H1 (cell line): Measurements from ENCODE around the gene NRXN3. TPM values are rescaled to one million over a fixed set of nuclear protein-coding genes. Genes with fewer than 3 reads are reported as not detected.

Experiments used
- CTCF ChIA-PET: fragments of 300-600 bp; sonication (Branson Sonifier 250); formaldehyde crosslinking; loops from one replicate; lab custom pipeline; 2021; ENCODE audit not compliant: partially characterized antibody; lab: Charles Lee
- POLR2A ChIA-PET: fragments of 300-600 bp; sonication (Branson Sonifier 250); formaldehyde crosslinking; loops from one replicate; lab custom pipeline; 2021; ENCODE audit warnings: inconsistent platforms; ENCODE audit not compliant: partially characterized antibody; lab: Charles Lee
- DNase-seq, 2 experiments: peaks; one replicate each; pipeline versions ENCODE4 v3.0.0 to v3.0.0-alpha.2; 2010 to 2022; ENCODE audit warnings: low spot score in 2 of 2, low read depth in 1 of 2, mixed read lengths in 1 of 2
- FAIRE-seq: peaks from 2 replicates; lab custom pipeline; 2011; peaks lifted over from hg19 to GRCh38; lab: Jason Lieb, UNC
- H2AFZ ChIP-seq: 2 replicates; pipeline ENCODE4 v1.8.1; 2012; ENCODE audit warnings: low read length, inconsistent platforms
- H2AK5ac ChIP-seq: 2 replicates; pipeline ENCODE4 v1.6.1; 2013; ENCODE audit warnings: low read depth, low read length
- H2BK120ac ChIP-seq: replicated peaks from 2 replicates; pipeline ENCODE3; 2013; ENCODE audit warnings: low read depth, low read length, inconsistent platforms
- H2BK12ac ChIP-seq: 2 replicates; pipeline ENCODE4 v1.6.1; 2013; ENCODE audit warnings: low read depth, low read length
- H2BK15ac ChIP-seq: 2 replicates; pipeline ENCODE4 v1.6.1; 2013; ENCODE audit warnings: low read length
- H2BK20ac ChIP-seq: 2 replicates; pipeline ENCODE4 v1.6.1; 2013; ENCODE audit warnings: low read length
- H2BK5ac ChIP-seq: 2 replicates; pipeline ENCODE4 v1.6.1; 2013; ENCODE audit warnings: low read depth, low read length
- H3K14ac ChIP-seq: 2 replicates; pipeline ENCODE4 v1.6.1; 2013; ENCODE audit warnings: inconsistent platforms; ENCODE audit not compliant: insufficient read length
- H3K18ac ChIP-seq: 2 replicates; pipeline ENCODE4 v1.6.1; 2013; ENCODE audit warnings: low read length; ENCODE audit errors: extremely low read depth
- H3K23ac ChIP-seq: 2 replicates; pipeline ENCODE4 v1.6.1; 2013; ENCODE audit warnings: inconsistent platforms; ENCODE audit not compliant: insufficient read length
- H3K23me2 ChIP-seq: 2 replicates; pipeline ENCODE4 v1.6.1; 2013; ENCODE audit warnings: low read depth, low read length
- H3K27ac ChIP-seq: 2 replicates; pipeline ENCODE4 v1.6.1; 2011; ENCODE audit warnings: low read depth, low read length, inconsistent platforms
- H3K27me3 ChIP-seq, 4 experiments: replicated peaks in 1 of 4; 1 replicate in 1 of 4; 2 replicates in 3 of 4; pipeline versions ENCODE4 v1.6.1 to v1.8.1; 2011 to 2013; ENCODE audit warnings: low read length in 3 of 4, mild to moderate bottlenecking in 3 of 4, inconsistent platforms in 2 of 4, mixed read lengths in 2 of 4, moderate library complexity in 1 of 4; ENCODE audit not compliant: control insufficient read depth in 3 of 4, insufficient read depth in 3 of 4; ENCODE audit errors: extremely low read depth in 1 of 4
- H3K36me3 ChIP-seq, 4 experiments: 2 replicates each; pipeline versions ENCODE4 v1.6.1 to v1.8.1; 2011 to 2013; ENCODE audit warnings: mild to moderate bottlenecking in 4 of 4, low read length in 3 of 4, moderate library complexity in 2 of 4, control low read depth in 1 of 4, inconsistent platforms in 1 of 4; ENCODE audit not compliant: insufficient read depth in 4 of 4, control insufficient read depth in 2 of 4
- H3K4ac ChIP-seq: replicated peaks from 2 replicates; pipeline ENCODE3; 2013; ENCODE audit warnings: low read length, low read depth, mixed read lengths, inconsistent platforms; ENCODE audit not compliant: insufficient read length
- H3K4me1 ChIP-seq, 4 experiments: replicated peaks in 1 of 4; 1 replicate in 1 of 4; 2 replicates in 3 of 4; pipeline versions ENCODE4 v1.6.1 to v1.8.1; 2011 to 2013; ENCODE audit warnings: low read length in 3 of 4, inconsistent platforms in 2 of 4, mixed read lengths in 1 of 4; ENCODE audit not compliant: insufficient read depth in 4 of 4, control insufficient read depth in 3 of 4
- H3K4me2 ChIP-seq, 2 experiments: 2 replicates each; pipeline versions ENCODE4 v1.6.1 to v1.8.1; 2011 to 2013; ENCODE audit warnings: low read depth in 2 of 2, low read length in 2 of 2, control low read depth in 1 of 2, inconsistent platforms in 1 of 2, mild to moderate bottlenecking in 1 of 2; ENCODE audit not compliant: insufficient read depth in 1 of 2
- H3K4me3 ChIP-seq, 4 experiments: fragments of 200-600, 300-600 bp in 1 of 4; sonication (generic), shearing (Covaris generic), sonication (Bioruptor Twin) in 1 of 4; 2 replicates each; pipeline versions ENCODE4 v1.5.1 to v1.8.1; 2011 to 2016; ENCODE audit warnings: low read length in 4 of 4, low read depth in 3 of 4, control low read depth in 2 of 4, inconsistent platforms in 2 of 4, mild to moderate bottlenecking in 2 of 4, mixed read lengths in 1 of 4, moderate library complexity in 1 of 4; ENCODE audit not compliant: insufficient read depth in 2 of 4; ENCODE audit errors: extremely low read depth in 1 of 4
- H3K56ac ChIP-seq: replicated peaks from 2 replicates; pipeline ENCODE3; 2013; ENCODE audit warnings: low read depth, mild to moderate bottlenecking, mixed read lengths, low read length, inconsistent platforms; ENCODE audit not compliant: insufficient read length
- H3K79me1 ChIP-seq: 2 replicates; pipeline ENCODE4 v1.6.1; 2013; ENCODE audit warnings: low read depth, low read length, control low read depth
- H3K79me2 ChIP-seq, 2 experiments: 2 replicates each; pipeline versions ENCODE4 v1.6.1 to v1.8.1; 2012 to 2013; ENCODE audit warnings: low read length in 2 of 2, mild to moderate bottlenecking in 2 of 2, inconsistent platforms in 1 of 2; ENCODE audit not compliant: insufficient read depth in 2 of 2, control insufficient read depth in 1 of 2
- H3K9ac ChIP-seq, 4 experiments: replicated peaks in 1 of 4; 1 replicate in 1 of 4; 2 replicates in 3 of 4; pipeline versions ENCODE4 v1.6.1 to v1.8.1; 2011 to 2013; ENCODE audit warnings: low read depth in 3 of 4, low read length in 3 of 4, control low read depth in 2 of 4, mild to moderate bottlenecking in 2 of 4, moderate library complexity in 2 of 4, inconsistent platforms in 1 of 4; ENCODE audit errors: extremely low read depth in 1 of 4
- H3K9me3 ChIP-seq, 2 experiments: 2 replicates each; pipeline versions ENCODE4 v1.6.1 to v1.8.1; 2012 to 2013; ENCODE audit warnings: mild to moderate bottlenecking in 2 of 2, moderate library complexity in 2 of 2, control low read depth in 1 of 2, inconsistent platforms in 1 of 2, low read depth in 1 of 2, low read length in 1 of 2, mixed read lengths in 1 of 2; ENCODE audit not compliant: insufficient read depth in 2 of 2
- H4K20me1 ChIP-seq, 2 experiments: replicated peaks in 1 of 2; 2 replicates each; pipeline versions ENCODE3 to v1.8.1; 2011 to 2013; ENCODE audit warnings: inconsistent platforms in 2 of 2, low read length in 2 of 2, mild to moderate bottlenecking in 1 of 2; ENCODE audit not compliant: insufficient read depth in 2 of 2, control insufficient read depth in 1 of 2
- H4K5ac ChIP-seq: 2 replicates; pipeline ENCODE4 v1.6.1; 2013; ENCODE audit warnings: low read length, low read depth, mixed read lengths, inconsistent platforms; ENCODE audit not compliant: insufficient read length
- H4K8ac ChIP-seq: 2 replicates; pipeline ENCODE4 v1.8.0; 2013; ENCODE audit warnings: mild to moderate bottlenecking, moderate library complexity, low read length, inconsistent platforms; ENCODE audit not compliant: insufficient read depth; ENCODE audit errors: extremely low read depth
- H4K91ac ChIP-seq: replicated peaks from 2 replicates; pipeline ENCODE3; 2013; ENCODE audit warnings: low read length, mixed read lengths, inconsistent platforms; ENCODE audit not compliant: insufficient read length
- E2F6 ChIP-seq: IDR thresholded peaks from 2 replicates; pipeline ENCODE4 v1.6.1; 2012; ENCODE audit warnings: inconsistent platforms
- EZH2 ChIP-seq: fragments of 200-600 bp; sonication (generic); IDR thresholded peaks from 2 replicates; pipeline ENCODE4 v1.7.1; 2012; ENCODE audit warnings: low read depth, mild to moderate bottlenecking, moderate library complexity, low read length, inconsistent platforms; ENCODE audit not compliant: severe bottlenecking
- NRF1 ChIP-seq: IDR thresholded peaks from 2 replicates; pipeline ENCODE4 v1.6.1; 2011; ENCODE audit warnings: mild to moderate bottlenecking, low read depth, low read length, improper control_type of control experiment
- PHF8 ChIP-seq: fragments of 200-600 bp; sonication (generic); conservative IDR thresholded peaks from 2 replicates; pipeline ENCODE4 v1.7.1; 2012; ENCODE audit warnings: low read depth, mild to moderate bottlenecking, inconsistent platforms, low read length, moderate library complexity
- SP2 ChIP-seq: IDR thresholded peaks from 2 replicates; pipeline ENCODE4 v1.6.1; 2012; ENCODE audit warnings: mild to moderate bottlenecking, low read length, inconsistent platforms
- SP4 ChIP-seq: IDR thresholded peaks from 2 replicates; pipeline ENCODE4 v1.6.1; 2012; ENCODE audit warnings: low read length, inconsistent platforms
- SRF ChIP-seq: IDR thresholded peaks from 2 replicates; pipeline ENCODE4 v1.6.1; 2011; ENCODE audit warnings: mild to moderate bottlenecking, low read depth, low read length, moderate library complexity
- ZNF274 ChIP-seq: IDR thresholded peaks from 2 replicates; pipeline ENCODE4 v1.7.0; 2012; ENCODE audit warnings: low read length, borderline replicate concordance; ENCODE audit errors: extremely low read depth
- WGBS, 2 experiments: shearing (Covaris generic) in 1 of 2; methylation state at CpG; one replicate each; pipeline versions ENCODE4 v1.1.6 to v1.1.7; 2013 to 2015; ENCODE audit warnings: low lambda C conversion rate in 2 of 2, mixed read lengths in 2 of 2, inconsistent platforms in 1 of 2, low coverage in 1 of 2, missing lambda C conversion rate in 1 of 2; ENCODE audit not compliant: insufficient replicate concordance in 2 of 2, insufficient coverage in 1 of 2, insufficient read length in 1 of 2; ENCODE audit errors: extremely low coverage in 1 of 2, missing lambda C conversion rate in 1 of 2; 5-methylcytosine and 5-hydroxymethylcytosine counted together
- polyA plus RNA-seq, 7 experiments: library from polyadenylated mRNA; depleted of rRNA in 3 of 7; stranded (reverse) in 5 of 7; unstranded in 2 of 7; fragments of >200 nt in 5 of 7; fragments of 200-250 nt in 2 of 7; gene quantifications; 1 replicate in 5 of 7; 2 replicates in 1 of 7; 4 replicates in 1 of 7; pipeline versions ENCODE4 v1.2.1 to v1.2.3, GENCODE V29; 2011 to 2013; ENCODE audit warnings: missing spikeins in 2 of 7, mixed read lengths in 2 of 7
- total RNA-seq: library from RNA; stranded (reverse); fragmentation: NEBNext Ultra II Directional; extraction: Animal tissue kit (Norgen Biotek cat#: 25700); gene quantifications from 2 replicates; pipeline ENCODE4 v1.2.1, GENCODE V29; 2021
- TF ChIP-seq, protein P1 (sequence below): IDR thresholded peaks from 2 replicates; pipeline ENCODE4 v1.6.1; 2012; ENCODE audit warnings: inconsistent platforms

The NRXN3 gene
- total and polyA plus RNA-seq, 2 of the 8 experiments (the other 6 are each of a cell fraction or from before 2014, with no cell fraction given): 2.6 to 4.1 TPM

DNA sequence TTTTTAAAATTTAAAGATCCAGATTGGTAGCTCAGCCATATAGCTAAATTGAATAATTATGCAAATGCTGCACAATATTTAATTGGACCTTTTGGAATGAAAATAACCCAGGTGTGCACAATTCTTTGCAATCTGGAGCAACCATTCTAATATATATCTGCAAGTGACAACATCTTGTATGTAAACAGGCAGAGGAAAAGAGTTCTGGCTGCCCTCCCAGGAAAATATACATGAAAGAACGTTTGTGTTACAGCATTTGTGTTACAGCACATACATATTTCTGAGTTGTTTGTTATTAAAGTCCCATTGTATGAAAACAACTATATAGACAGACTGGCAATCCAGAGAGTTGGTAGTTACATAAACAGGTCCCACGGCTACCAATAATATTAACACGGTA, 1663.6 kb downstream of the NRXN3 start:
- no peak overlapping the region for H3K18ac ChIP-seq
- no peak for TF ChIP-seq SP4
- no peak for TF ChIP-seq SRF
- no peak for TF ChIP-seq EZH2
- TF ChIP-seq, protein P1, sequence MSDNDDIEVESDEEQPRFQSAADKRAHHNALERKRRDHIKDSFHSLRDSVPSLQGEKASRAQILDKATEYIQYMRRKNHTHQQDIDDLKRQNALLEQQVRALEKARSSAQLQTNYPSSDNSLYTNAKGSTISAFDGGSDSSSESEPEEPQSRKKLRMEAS: no peak
- no peak for TF ChIP-seq SP2
- no peak for TF ChIP-seq E2F6
- TF ChIP-seq PHF8: no peak
- no peak for TF ChIP-seq ZNF274
- no peak for TF ChIP-seq NRF1

More for the DNA sequence above, 1663.6 kb downstream of the NRXN3 start:
- H3K36me3 ChIP-seq: no peaks in the 10 kb centered on the region
- H3K56ac ChIP-seq: no peak overlapping the region
- H2BK5ac ChIP-seq: no peak overlapping the region
- H4K5ac ChIP-seq: no peak overlapping the region
- H3K27me3 ChIP-seq: no peaks in the 10 kb centered on the region
- H2BK15ac ChIP-seq: no peak overlapping the region
- no peak overlapping the region for H4K8ac ChIP-seq
- H3K23ac ChIP-seq: no peak overlapping the region
- 89% methylated on average over 3 of the region's 3 CpGs; no CpG with 5 or more reads in 1 of the 2 experiments for WGBS, 2 experiments
- no peak for DNase-seq
- H3K23me2 ChIP-seq: no peaks in the 10 kb centered on the region
- no peak overlapping the region for H2AFZ ChIP-seq
- no peak overlapping the region for H3K27ac ChIP-seq
- H2BK20ac ChIP-seq: no peak overlapping the region
- H3K4me3 ChIP-seq: no peak overlapping the region
- H3K9me3 ChIP-seq: no peaks in the 10 kb centered on the region
- no peak overlapping the region for H2BK12ac ChIP-seq
- H2BK120ac ChIP-seq: no peak overlapping the region
- no peak overlapping the region for H3K14ac ChIP-seq
- H3K4ac ChIP-seq: no peak overlapping the region
- POLR2A ChIA-PET: interaction anchor here (0.6 kb wide), 1 partner anchor 21 kb away, joined by 3 read pairs; no protein-coding TSS in a partner anchor
- no peaks in the 10 kb centered on the region for H4K20me1 ChIP-seq
- no peak overlapping the region for H3K4me2 ChIP-seq
- CTCF ChIA-PET: interaction anchor here (0.8 kb wide), 1 partner anchor 14 kb away, joined by 3 read pairs; no protein-coding TSS in a partner anchor
- no peaks in the 10 kb centered on the region for H3K79me1 ChIP-seq
- no peak overlapping the region for H2AK5ac ChIP-seq
- no peak overlapping the region for H4K91ac ChIP-seq
- FAIRE-seq: no peak
- no peaks in the 10 kb centered on the region for H3K79me2 ChIP-seq
- no peak overlapping the region for H3K9ac ChIP-seq
- no peaks in the 10 kb centered on the region for H3K4me1 ChIP-seq
